Adipose tissue (tissue), 3 donors: ENCODE results near the gene GALNT16. TPM values are rescaled to one million over a fixed set of nuclear protein-coding genes. Genes with fewer than 3 reads are reported as not detected.

Source experiments
- H3K27ac ChIP-seq: one replicate; pipeline ENCODE4 v1.5.1; 2013; ENCODE audit warnings: low read depth, low read length
- WGBS, 3 donors: extraction: QIAGEN DNeasy Blood & Tissue Kit; methylation state at CpG; one replicate each; pipeline ENCODE4 v1.1.7; 2013; 5-methylcytosine and 5-hydroxymethylcytosine counted together
- polyA plus RNA-seq, 3 donors: library from polyadenylated mRNA; stranded (reverse); fragments of 200-250 nt; gene quantifications; one replicate each; pipeline ENCODE4 v1.2.3, GENCODE V29; 2013
- donor health status: healthy with polysubstance abuse.
- donor health status: Bipolar disorder and iron deficiency.
- donor health status: healthy.

Gene GALNT16
- polyA plus RNA-seq, 3 donors = 1.3 to 9.0 (median 4.7) TPM

DNA sequence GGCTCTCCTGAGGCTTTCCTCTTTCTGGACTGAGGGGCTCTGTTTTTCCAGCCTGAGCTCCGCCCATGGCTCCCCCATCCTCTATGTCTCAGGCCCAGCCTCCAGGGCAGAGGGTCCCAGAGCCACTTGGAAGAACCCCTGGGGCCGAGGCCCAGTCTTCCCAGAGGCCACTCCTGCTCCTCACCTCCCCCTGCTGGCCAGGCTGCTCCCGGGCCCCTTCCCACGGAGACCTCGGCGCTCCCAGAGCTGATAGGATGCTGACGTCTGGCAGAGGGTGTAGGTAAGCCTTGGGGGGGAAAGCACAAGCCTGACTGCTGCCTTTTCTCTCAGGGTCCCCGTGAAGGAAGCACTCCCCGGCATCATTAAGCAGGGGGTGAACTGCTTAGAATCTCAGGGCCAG, 86.8 kb downstream of the GALNT16 start:
- H3K27ac ChIP-seq = no peak overlapping the region
- 33 to 44% (median 37%) methylated on average over 9 of the region's 9 CpGs for WGBS, 3 donors

GRCh38 chr14:69349091-69349777, 89.3 kb downstream of the GALNT16 start:
- H3K27ac ChIP-seq = no peak overlapping the region
- WGBS, 3 donors = 84 to 92% (median 89%) methylated on average over 11 of the region's 11 CpGs

DNA sequence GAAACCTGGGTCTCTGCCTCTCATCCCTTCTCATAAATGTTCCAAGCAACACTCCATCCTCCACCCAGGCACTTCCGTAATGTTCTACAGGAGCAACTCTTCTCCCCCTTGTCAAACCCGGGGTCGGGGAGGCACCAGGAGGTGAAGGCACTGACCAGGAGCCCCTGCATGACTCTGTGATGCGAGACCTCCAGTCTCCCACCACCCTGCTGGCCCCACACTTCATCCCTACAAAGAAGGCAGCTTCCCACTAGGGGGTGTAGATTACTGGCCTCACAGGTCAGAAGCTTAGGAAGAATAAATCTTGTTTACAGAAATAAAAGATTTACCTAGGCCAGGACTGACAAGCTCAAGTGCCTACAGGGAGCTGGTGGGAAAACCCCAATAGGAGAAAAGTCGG, 90.9 kb downstream of the GALNT16 start:
- H3K27ac ChIP-seq = no peak overlapping the region
- 82 to 91% (median 85%) methylated on average over 5 of the region's 5 CpGs for WGBS, 3 donors

GRCh38 chr14:69351385-69351784, 91.4 kb downstream of the GALNT16 start:
- WGBS, 3 donors = 64 to 74% (median 69%) methylated on average over 3 of the region's 3 CpGs
- H3K27ac ChIP-seq = no peak overlapping the region

GRCh38 chr14:69351911-69352310, 92.0 kb downstream of the GALNT16 start:
- H3K27ac ChIP-seq = no peak overlapping the region
- 83 to 86% (median 84%) methylated on average over 5 of the region's 5 CpGs for WGBS, 3 donors

- no peak overlapping the region for H3K27ac ChIP-seq
- 91 to 93% (median 92%) methylated on average over 3 of the region's 3 CpGs for WGBS, 3 donors
These were observed 93.2 kb downstream of the GALNT16 start for GRCh38 chr14:69353168-69353567.

- WGBS, 3 donors = 71 to 73% (median 71%) methylated on average over 11 of the region's 11 CpGs
- no peak overlapping the region for H3K27ac ChIP-seq
These were observed 94.6 kb downstream of the GALNT16 start for GRCh38 chr14:69354383-69355153.

GRCh38 chr14:69355154-69355597, 95.2 kb downstream of the GALNT16 start:
- 83 to 93% (median 87%) methylated on average over 6 of the region's 6 CpGs for WGBS, 3 donors

GRCh38 chr14:69355607-69356281, 95.8 kb downstream of the GALNT16 start:
- WGBS, 3 donors = 51 to 67% (median 56%) methylated on average over 6 of the region's 6 CpGs
- H3K27ac ChIP-seq = no peak overlapping the region

More at GRCh38 chr14:69355154-69355597, 95.2 kb downstream of the GALNT16 start:
- no peak overlapping the region for H3K27ac ChIP-seq

GRCh38 chr14:69356903-69357543, 97.1 kb downstream of the GALNT16 start:
- H3K27ac ChIP-seq = no peak overlapping the region

DNA sequence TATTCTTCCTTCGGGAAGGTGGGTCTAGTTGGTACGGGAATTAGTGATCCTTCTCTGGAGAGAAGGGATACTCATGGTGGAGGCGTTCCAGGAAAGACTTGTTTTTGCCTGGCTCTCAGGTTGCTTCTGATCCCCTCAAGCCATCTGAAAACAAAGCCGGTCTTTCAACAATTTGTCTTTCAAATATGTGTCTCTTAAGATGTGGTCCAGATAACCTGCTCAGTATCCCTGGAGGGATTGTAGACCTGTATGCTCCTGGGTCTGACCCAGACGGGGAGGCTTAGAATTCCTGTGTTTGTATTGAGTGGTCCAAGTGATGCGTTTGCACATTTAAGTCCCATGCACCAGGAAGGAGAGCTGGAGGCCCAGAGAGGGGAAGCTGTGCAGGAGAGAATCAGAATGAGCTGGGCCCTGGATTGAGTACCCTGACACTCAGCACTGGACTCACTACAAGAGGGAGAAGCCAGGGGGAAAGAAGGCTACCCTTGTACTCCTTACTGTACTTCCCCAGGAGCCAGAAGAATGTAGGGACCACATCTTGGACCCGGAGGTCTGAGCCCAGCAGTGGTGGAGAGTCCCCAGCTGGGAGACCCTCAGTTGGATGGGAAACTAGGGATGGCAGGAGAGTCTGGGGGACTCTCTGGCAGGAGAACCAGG, 97.7 kb downstream of the GALNT16 start:
- 88 to 90% (median 89%) methylated on average over 7 of the region's 7 CpGs for WGBS, 3 donors
- no peak overlapping the region for H3K27ac ChIP-seq

More at GRCh38 chr14:69356903-69357543, 97.1 kb downstream of the GALNT16 start:
- WGBS, 3 donors = 72 to 86% (median 82%) methylated on average over 7 of the region's 7 CpGs

- 68 to 82% (median 69%) methylated on average over 12 of the region's 12 CpGs for WGBS, 3 donors
- no peak overlapping the region for H3K27ac ChIP-seq
These were observed 98.4 kb downstream of the GALNT16 start for GRCh38 chr14:69358233-69358963.

- WGBS, 3 donors = 86 to 92% (median 88%) methylated on average over 3 of the region's 3 CpGs
These were observed 99.0 kb downstream of the GALNT16 start for GRCh38 chr14:69358966-69359365.

GRCh38 chr14:69360438-69361108, 100.6 kb downstream of the GALNT16 start:
- H3K27ac ChIP-seq = no peak overlapping the region
- 72 to 77% (median 73%) methylated on average over 7 of the region's 7 CpGs for WGBS, 3 donors

More at GRCh38 chr14:69358966-69359365, 99.0 kb downstream of the GALNT16 start:
- no peak overlapping the region for H3K27ac ChIP-seq

- no peak overlapping the region for H3K27ac ChIP-seq
- 43 to 50% (median 46%) methylated on average over 9 of the region's 9 CpGs for WGBS, 3 donors
These were observed 103.1 kb downstream of the GALNT16 start for GRCh38 chr14:69363055-69363454.

DNA sequence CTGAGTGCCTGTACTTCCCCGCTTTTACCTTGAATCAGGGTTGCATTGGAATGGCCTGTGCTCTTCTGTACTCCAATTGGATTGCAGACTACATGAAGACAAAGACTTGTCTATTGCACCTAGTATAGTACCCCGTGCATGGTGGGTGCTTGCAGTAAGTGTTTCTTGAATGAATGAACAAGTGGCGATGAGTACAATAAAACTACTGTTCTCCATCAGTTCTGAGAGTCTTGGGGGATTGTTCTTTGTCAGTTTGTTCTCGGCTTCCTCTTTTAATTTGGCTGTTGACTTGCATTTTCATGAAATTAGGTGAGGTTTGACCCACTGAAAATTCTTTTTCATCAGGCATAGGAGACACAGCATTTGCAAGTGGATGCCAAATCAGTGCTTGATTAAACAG, 104.0 kb downstream of the GALNT16 start:
- WGBS, 3 donors = 84 to 88% (median 85%) methylated on average over 4 of the region's 4 CpGs
- no peak overlapping the region for H3K27ac ChIP-seq

DNA sequence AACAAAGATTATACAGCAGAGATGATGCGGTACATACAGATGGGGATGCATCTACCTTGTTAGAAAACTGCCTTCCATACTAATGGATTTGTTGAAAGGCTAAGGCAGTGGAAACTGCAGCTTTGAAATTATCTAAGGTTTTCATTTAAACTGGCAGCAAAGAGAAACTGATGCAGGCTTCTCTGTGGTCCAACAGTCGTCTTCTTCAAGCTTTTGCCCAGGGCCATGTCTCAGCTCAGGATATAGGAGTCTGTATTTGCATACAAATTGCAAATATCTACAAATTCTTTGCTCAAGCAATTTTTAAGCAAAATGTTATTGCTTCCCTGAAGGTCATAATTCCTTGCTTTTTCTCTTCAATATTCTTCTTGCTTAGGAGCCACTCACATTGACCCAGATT, 104.4 kb downstream of the GALNT16 start:
- WGBS, 3 donors = 87 to 95% (median 87%) methylated on average over 2 of the region's 2 CpGs
- no peak overlapping the region for H3K27ac ChIP-seq
